DMS114 treated with DMSO at 0.1 percent for 48 hours (cell line): ENCODE results near the gene SSRP1.

Experiments used
- DNase-seq: peaks from one replicate; lab custom pipeline; 2025; ENCODE audit not compliant: unreplicated experiment; lab: John Stamatoyannopoulos, UW

SSRP1 gene

DNA sequence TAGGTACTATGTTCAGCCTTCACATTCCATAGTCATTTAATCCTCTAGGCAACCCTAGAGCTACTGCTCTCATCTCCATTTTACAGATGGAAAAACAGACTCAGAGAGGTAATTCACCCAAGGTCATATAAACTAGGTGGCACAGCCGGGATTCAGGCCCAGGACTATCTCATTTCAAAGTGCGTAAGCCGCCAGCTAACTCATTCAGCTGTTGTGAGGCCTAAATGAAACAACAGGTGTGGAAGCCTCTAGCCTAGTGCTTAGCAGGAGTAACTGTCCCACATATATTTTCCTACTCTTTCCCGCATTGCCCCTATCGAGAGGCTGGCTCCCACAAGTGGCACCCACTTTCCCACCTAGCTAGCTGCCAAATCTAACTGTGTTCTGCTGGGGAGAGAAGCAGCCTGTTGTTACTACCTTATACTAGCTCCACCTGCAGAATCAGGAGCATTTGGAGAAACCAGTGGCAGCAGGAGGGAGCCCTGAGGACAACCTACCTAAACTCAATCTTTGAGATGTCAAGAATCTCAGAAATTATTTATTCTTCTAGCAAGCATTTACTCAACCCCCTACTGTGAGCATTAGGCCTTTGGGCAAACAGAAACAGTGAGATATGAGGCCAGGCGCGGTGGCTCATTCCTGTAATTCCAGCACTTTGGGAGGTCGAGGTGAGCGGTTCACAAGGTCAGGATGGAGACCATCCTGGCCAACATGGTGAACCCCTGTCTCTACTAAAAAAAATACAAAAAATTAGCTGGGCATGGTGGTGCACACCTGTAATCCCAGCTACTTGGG is 24.4 kb upstream of the SSRP1 start:
- DNase-seq = no peak

DNA sequence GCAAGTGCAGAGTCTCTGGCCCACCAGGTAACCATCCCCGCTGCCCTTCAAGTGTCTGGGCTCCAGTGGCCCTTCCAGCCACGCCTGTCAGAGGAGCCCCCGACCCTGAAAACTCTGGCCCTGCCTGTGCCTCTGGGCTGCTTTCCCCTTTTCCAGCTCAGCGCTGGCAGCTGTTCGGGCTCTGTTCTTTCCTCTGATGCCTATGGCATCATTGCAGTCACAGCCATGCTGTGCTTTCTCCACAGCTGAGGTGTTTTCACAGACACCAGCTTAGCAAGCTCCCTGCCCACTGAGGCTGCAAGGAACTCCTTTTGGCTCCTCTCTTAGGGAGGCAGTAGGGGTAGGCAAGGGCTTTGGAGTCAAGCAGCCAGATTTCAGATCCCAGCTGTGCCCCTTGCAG is 23.7 kb upstream of the SSRP1 start:
- DNase-seq = no peak

DNA sequence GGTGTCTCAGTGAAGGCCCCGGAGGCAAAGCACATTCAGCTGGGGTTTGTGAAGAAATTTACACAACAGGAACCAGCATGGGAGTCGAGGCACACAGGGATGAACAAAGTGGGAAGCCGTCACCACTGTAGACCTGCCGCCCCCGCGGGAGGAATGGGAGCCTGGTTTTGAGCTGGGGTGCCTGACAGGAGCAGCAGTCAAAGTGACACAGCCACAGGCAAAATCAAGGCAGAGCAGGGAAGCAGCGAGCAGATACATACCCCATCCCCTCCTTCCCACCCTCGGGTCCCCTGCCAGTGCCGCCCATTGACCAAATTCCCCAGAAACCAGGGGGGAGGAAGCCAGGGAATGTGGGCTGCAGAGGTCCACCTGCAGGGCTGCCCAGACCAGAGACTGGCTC is 23.3 kb upstream of the SSRP1 start:
- DNase-seq = no peak

DNA sequence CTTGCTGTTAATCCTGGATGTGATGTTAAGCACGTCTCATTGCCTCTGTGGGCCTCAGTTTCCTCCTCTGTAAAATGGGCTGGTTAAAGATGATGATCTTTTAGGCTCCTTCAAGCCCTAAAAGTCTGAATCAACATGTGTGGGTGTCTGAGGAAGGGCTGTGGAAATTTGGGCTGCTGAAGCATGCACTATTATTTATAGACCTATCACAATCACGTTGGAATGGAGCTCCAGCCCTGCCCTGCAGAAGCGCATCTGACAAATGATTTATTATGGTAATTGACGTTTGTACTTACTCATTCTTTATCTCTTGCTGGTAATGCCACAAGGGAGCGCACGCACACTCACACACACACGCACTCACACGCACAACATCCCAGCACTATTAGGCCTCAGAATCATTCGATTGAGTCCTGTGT is 22.9 kb upstream of the SSRP1 start:
- no peak for DNase-seq

DNA sequence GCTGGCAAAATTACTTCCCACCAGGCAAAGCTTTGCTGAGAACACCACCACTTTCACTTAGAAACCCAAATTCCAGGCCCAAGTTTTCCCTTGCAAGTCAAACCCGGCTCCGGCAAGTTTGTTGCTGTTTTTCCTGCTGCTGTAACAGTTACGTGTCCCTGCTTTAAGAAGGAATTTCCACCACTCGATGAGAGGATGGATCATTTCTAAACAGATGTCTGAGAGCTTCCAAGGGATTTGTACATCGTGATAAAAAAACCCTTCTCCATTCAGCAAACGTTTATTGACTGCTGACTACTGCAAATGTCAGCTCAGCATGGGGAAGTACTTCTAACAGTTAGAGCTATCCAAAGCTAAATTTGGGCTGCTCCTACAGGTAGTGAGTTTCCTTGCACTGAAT is 22.2 kb upstream of the SSRP1 start:
- DNase-seq = no peak

DNA sequence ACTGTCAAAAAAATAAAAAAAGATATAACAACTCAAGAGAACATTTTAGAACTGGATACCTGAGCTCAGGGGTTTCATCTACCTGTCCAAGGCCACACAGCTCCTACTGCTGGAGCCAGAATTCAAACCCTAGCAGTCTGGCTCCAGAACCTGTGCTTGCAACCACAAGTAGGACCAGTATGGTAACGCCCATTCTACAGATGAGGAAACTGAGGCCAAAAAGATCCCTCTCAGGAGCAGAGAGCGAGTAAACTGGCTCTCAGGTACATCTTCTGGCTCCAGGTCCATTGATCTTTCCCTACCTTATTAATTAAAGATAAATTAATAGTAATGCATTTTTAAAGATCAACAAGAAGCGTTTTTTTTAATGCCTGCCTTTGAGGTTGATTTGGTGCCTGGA is 21.6 kb upstream of the SSRP1 start:
- no peak for DNase-seq

DNA sequence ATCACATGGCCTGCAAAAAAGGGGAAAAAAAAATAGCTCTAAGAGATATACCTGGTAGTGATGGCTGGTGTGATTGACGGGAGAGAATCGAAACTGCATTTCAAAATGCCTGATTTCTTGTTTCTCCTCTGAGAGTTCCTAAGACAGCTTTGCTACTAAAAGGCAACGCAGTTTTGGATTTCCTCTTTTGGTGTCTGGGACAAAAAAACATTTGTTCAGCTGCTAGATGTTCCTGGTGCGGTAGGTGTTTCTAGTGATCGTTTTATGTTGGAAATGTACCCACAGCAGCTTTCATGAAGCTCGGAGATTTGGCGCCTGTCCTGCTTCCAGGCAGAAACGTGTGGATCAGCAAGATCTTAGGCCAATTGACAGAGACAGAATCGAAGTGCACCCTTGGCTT is 20.6 kb upstream of the SSRP1 start:
- DNase-seq = no peak

DNA sequence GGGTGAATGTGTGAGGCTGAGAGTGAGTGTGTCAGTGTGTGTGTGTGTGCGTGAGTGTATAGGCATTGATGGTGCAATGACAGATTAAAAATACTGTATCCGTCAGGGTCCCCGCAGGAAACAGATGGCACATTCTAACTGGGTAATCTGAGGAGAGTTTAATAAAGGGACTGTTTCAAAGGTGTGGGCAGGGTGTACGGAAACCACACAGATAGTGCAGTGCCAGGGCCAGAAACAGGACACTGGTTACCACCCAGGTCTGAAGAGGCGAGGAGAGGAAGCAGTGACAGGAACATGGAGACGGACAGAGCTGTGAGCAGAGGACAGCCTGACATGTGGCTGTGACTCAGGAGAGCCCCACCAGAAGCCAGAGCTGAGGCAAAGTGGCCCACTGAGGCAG is 19.0 kb upstream of the SSRP1 start:
- no peak for DNase-seq

DNA sequence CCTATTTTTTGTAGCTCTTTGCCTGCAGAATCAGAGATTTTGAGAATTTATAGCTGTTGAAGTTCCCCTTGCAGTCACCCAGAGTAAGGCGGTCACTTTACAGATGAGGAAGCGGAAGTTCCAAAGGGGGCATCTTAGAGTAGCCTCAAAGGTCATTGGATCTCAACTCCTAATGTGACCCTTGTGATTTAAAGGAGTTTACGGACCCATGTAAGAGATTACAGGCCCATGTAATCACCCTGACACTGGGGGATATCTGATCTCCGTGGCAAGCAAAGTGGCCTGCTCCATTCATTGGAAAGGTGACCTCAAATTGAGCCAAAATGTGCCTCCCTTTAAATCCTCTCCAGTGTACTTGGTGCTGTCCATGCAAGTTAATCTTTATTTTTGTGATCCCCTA is 18.2 kb upstream of the SSRP1 start:
- DNase-seq = no peak

DNA sequence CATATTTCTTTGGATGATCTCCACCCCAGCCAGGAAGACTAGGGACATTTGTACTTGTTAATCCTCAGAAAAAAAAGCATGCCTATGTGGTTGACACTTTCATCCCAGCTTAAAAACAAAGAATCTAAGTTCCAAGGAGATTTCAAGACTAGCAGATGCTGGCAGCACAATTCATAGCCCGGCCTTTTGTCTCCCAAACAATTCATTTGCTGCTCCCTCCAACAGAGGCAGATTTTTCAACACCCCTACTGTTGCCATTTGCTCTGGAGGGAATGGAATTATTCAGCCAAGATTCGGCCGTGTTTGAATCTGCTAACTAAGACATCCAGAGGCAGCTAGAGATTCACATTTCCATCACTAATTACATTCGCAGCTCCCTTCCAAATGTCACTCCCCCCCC is 17.8 kb upstream of the SSRP1 start:
- no peak for DNase-seq

DNA sequence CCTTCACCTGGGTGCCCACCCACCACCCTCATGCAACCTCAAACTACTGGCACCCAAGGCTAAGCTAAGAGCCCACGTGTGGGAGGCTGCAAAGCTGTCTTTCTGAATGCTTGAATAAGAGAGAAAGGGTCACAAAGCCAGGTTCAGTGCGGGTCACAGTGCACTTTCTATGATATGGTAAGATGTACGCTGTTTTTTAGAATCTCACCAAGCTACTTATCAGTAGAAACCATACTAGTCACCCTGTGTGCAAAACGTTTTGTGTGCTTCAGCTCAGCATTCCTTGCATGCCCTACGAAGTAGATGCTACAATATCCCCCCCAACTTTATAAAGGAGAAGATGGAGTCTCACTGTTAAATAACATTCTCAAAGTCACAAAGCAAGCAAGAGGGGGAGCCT is 17.3 kb upstream of the SSRP1 start:
- no peak for DNase-seq

DNA sequence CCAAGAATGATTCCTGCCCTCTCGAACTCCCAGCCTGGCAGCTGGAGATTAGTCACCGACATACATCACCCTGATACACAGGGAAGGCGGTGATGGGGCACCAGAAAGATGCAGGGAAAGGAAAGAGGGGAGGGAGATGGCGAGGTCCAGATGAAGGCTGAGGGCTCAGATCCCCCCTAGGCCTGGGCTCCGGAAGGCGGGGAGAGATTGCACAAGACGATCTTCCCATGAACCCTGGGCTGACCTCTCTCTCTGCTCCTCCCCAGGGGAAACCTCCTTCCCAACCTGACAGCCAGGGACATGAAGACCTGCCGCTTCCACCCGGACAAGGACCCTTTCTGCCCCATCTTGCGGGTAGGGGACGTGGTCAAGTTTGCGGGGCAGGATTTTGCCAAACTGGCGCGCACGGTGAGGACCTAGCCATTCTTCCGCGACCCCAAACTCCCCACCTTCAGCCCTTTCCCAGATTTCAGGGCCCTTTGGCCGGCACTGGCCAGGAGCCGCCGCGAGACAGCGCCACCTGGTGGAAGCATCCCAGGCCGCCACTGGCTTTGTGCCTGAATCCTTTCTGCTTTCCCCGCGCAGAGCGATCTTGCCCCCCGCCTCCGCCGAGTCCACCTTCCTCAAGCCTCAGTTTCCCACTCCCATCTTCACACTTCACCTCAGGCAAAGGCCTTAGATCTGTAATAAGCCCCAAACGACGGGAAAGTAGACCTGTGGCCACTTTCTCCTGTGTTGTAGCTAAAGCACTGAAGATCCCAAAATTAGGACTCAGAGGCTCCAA is 14.0 kb upstream of the SSRP1 start:
- DNase-seq = no peak

DNA sequence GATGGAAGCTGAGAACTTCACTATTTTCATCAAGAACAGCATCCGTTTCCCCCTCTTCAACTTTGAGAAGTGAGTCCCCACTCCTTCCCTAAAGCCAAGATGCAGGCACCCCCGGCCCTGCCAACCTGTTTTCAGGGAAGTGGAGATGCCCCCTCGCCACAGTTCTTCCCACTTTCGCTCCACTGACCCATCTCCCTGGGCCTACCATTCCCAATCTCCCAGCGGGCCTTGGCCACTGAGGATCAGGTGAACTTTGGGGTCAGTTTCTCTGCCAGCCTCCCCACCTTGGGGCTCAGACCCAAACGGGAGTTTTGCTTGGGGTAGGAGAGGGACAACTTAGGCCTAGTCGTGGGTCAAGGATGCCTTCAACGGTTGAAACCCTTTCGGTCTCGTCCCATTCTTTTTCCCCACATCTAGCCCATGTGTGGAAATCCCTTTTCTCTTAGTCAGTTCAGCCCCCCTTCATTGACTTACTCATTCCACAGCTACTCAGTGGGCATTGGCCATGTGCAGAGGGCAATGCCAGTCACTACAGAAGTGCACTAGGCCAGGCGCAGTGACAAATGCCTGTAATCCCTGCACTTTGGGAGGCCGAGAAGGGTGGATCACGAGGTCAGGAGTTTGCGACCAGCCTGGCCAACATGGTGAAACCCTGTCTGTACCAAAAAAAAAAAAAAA is 13.1 kb upstream of the SSRP1 start:
- no peak for DNase-seq

DNA sequence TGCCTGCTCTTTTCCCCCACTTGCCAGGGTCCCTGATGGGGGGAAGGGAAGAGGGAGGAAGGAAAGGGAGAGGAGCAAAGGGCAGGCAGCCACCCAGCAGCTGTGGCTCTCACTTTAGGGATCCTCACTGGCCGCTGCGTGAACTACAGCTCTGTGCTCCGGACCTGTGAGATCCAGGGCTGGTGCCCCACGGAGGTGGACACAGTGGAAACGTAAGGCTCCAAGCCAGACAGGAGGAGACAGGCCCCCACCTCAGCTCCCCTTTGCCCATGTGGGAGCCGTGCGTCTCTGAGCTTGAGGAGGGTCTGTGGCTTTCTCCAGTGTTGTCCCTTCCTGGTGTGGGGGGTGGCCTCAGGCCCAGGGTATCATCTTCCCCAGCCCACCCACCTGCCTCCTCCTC is 12.4 kb upstream of the SSRP1 start:
- no peak for DNase-seq

DNA sequence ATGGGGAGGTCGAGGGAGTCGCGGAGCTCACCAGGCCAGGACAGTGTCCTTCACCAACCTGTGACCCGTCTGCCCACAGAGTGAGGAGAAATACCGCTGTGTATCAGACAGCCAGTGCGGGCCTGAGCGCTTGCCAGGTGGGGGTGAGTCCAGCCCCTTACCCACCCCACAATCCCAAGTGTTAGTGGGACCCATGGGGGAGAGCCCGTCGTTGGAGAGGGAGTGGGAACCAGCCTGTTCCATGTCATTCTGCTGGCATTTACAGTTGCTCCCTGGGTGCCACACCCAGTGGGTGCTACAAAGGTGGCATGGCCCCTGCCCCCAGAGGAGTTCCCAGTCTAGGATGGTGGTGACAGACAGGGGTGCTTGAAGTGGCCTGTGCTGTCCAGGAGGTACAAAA is 11.6 kb upstream of the SSRP1 start:
- DNase-seq = no peak

DNA sequence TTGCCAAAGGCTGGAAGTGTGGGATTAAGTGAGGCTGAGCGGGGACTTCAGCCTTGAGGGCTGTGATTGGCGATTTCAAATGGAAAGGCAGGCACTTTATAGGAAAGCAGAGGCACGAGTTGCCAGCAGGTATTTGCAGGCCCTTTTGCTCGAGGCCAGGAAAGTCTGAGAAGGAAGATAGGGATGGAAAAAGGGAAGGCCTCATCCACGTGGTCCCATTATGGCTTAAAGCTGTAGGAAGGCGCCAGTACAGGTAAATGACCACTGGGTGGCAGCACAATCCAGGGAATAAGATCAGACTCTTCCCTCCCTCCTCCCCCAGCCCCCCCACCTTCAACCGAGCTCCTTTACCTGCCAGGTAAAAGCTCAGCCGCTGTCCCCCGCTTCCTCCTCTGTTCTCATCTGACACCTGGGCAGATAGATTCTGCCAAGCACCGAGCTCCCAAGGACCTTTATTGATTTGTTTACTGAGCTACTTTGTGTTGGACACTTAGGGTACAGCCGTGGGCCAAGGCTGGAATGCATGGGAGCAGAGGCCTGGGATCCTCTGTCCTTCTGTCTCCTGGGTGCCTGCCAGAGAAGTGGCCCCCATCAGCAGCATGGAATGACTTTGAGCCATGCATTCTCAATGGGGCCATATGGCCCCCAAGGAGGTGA is 10.0 kb upstream of the SSRP1 start:
- peak; percentile 44 for DNase-seq

DNA sequence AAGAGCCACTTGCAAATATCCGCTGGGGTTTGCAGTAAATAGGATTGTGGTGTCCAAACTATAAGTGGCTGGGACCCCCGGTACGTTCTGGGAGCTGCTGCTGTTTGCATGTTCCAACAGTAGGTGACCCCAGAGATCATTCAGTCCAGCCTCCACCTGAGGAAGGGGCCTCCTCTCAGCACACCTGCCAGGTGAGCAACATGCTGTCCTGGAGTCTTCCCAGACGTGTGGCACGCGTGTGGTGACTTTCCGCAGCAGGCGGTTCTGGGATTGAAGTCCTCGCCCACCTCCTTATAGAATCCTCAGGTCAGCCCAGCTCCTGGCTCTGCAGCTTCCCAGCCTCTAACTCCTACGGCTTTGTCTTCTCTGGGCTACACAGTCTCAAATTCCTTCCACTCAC is 9.1 kb upstream of the SSRP1 start:
- no peak for DNase-seq

DNA sequence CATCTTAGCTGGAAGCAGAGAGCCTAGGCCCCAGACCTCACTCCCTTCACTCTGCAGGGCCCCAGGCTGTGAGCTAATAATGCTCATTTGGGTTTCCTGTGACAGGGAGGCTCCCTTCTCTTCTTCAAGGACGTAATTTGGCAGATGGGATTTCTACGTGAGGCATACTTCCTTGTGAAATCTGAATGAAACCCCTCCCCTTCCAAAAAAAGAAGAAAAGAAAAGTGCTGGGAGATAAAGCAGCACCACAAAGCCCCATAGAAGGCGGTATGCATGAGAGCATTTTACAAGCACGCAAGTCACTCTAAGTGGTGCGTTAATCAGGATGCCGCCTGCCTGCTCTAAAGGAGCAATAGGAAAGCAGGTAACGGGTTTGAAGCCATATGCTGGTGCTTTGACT is 8.1 kb upstream of the SSRP1 start:
- DNase-seq = no peak

DNA sequence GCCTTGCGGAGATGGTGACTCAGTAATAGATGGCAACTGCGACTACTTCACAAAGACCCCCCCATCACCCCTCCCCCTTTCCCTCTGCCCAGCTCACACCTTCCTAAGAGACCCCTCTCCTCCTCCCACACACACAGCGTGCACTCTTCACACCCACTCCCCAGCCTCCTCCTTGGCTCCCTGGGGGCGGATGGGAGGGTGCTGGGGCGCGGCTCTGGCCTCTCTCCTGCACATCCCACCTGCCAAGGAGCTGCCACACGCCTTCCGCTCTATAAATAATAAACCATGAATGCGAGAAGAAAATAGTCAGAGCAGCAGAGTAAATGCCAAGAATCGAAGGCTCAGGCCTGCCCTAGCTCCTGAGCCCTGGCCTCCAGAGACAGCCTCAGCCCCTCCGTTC is 7.0 kb upstream of the SSRP1 start:
- no peak for DNase-seq

DNA sequence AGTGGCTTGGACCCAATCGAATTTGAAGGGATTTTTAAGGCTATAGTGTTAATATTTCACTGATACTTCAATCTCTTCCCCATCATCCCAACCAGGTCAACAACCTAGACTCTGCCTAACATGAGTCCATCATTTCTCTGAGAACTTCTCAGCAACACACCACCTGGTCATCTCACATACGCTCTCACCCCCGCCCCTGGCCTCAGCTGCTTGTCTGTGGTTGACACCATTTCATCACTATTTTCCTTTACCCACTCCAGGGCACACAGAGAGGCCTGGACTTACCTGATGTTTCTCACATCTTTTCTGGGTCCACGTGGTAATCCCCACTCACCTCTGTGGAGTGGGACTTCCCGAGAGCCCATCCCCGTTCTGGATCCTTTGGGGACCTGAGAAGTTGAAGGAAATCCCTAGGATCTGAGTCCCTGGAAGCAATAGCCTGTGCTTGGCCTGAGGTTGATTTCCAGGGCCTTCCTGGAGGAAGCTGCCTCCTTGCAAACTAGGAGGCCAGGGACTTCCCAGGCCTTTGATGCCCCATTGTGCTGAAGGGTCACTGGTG is 5.6 kb upstream of the SSRP1 start:
- DNase-seq = no peak

DNA sequence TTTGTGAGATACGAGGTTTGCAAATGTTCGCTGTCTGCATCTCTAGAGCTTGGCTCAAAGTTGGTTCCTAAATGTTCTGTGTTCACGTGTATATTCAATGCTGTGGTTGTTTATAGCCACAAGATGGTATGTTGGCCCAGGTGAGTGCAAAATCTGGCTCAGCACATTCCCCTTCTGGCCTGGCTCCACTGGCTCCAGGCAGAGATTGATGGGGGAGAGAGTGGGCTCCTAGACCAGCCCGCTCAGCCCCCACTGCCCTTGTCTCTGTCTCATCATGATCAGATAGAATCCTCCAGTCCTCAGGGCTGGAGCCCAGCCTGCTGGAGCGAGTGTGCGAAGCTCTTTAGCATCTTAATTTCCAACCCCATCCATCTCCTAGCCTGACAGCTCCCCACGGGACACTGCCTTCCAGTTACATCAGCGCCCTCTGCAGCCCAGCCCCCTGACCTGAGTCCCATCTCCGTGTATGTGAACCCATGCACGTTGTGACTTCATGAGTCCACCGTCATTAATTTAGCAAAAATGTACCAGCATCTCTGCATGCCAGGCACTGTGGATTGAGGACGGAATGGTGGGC is 4.4 kb upstream of the SSRP1 start:
- no peak for DNase-seq
